ENCODE results near the gene LETM1.

DNA sequence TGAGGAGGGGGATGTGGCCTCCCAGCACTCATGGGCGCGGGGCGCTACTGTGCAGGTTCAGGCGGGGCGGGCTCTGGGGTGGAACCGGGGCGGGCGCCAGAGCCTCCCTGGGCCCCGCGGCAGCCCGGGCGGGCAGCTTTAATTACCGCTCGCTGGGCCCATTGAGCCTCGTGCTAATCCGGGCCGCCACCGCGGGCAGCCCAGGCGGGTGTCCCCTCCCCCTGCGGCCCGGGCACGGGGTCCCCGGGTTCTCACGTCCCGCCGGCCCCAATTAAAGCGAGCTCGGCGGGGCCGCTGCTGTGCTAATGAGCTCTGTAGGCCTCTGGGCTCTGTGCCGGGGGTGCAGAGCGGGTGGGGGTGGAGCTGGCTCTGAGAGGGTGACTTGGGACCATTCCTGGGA is 85.7 kb downstream of the LETM1 start:
- TF ChIP-seq CTCF (IDR thresholded peaks at IDR 0.05 in 4 of 5, conservative IDR thresholded peaks at IDR 0.05 in 1 of 5) (no peak), POLR2A (IDR thresholded peaks at IDR 0.05) (no peak)

Data from gastrocnemius medialis (tissue), 4 donors.